ELF-1 (cell line): Measurements from ENCODE around the gene ELMO2.

Experiments used
- DNase-seq: peaks from one replicate; pipeline ENCODE4 v3.0.0-alpha.2; 2016; ENCODE audit warnings: low read depth, low spot score

ELMO2 gene

GRCh38 chr20:46332373-46333160 lies 73.8 kb downstream of the ELMO2 start:
- DNase-seq = no peak

GRCh38 chr20:46331611-46332361 lies 74.6 kb downstream of the ELMO2 start:
- no peak for DNase-seq

GRCh38 chr20:46330831-46331371 lies 75.5 kb downstream of the ELMO2 start:
- no peak for DNase-seq

- DNase-seq = no peak
These were observed 76.2 kb downstream of the ELMO2 start for GRCh38 chr20:46330072-46330763.

GRCh38 chr20:46328200-46328882 lies 78.1 kb downstream of the ELMO2 start:
- no peak for DNase-seq

DNA sequence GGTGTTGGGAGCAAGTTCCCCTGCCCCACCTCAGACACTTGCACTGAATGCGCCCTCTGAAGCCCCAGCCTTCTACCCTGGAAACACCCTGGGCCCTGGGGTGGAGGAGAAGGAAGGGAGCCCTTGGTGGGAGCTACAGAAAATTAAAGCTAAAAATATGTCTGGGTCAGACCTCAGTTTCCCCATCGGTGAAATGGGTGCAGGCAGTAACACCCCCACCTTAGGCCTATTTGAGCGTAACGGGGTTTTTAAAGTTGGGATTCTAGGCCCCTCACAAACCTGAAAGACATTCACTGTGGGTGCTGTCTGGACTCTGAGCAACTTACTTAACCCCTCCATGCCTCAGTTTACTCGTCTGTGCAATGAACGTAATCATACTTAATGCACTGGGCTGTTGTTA lies 78.9 kb downstream of the ELMO2 start:
- no peak for DNase-seq

DNA sequence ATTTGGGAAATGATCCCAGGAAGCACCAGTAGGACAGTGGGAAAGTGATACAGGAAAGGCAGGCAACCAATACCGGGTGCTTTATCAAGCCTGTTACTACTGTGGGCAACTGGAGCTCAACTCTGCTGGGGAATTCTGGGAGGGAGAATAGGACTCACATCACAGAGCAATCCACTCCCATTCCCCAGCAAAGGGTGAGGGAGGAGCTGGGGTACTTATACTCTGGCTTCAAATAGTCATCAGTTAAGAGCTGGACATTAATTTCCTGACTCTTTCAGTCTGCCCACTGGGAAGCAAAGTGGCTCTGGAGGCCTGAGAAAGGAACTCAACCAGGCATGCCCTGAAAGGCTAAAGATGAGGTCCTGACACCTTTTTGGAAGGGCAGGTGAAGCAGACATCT lies 80.6 kb downstream of the ELMO2 start:
- DNase-seq = no peak

DNA sequence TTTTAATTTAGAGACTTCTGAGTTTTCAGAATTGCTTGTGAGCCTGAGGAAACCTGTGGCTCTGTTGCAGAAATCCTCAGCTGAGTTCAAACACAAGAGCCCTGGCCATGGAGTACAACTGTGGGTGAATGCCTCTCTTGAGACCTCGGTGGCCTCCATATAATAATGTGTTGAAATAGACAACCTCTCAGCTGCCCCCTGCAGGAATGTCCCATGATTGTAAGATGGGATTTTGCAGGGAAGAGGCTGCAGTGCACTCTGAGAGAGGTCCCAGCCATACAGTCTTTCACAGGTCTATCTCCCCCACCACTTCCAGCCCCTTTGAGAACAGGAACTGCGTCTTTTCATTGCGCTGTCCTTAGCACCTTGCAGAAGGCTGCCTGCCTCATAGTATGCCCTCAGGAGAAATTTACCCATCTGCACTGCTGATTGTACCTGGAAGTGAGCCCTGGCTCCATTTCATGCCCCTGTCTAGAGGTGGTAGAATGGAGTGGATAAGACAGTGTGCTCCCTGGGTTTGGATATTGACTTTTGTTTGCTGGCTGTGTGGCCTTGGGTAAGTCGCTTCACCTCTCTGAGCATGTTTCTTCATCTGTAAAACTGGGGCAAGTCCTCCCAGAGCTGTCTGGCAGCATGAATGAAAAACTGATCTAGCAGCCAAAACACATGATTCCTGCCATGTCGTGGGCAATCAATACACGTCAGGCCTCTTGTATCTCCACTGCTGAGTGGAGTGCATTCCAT lies 81.3 kb downstream of the ELMO2 start:
- peak; percentile 44 for DNase-seq

DNA sequence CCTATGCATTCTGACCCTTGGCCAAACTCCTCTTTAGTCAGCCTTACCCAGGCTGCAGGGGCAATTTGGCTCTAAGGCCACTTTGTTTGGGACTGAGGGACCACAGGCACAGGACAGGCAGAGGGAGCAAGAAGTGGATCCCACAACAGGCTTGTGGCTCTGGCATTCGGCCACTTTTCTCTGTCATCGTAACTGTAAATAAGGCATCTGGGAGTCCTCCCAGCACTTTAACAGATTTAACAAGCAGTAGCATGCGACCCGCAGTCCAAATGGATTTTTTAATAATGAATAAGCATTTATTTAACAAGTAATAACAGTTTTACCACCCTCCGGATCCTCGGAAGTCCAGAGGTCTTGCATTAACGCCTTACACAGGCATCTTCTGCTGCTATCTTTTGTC lies 82.0 kb downstream of the ELMO2 start:
- DNase-seq = no peak

DNA sequence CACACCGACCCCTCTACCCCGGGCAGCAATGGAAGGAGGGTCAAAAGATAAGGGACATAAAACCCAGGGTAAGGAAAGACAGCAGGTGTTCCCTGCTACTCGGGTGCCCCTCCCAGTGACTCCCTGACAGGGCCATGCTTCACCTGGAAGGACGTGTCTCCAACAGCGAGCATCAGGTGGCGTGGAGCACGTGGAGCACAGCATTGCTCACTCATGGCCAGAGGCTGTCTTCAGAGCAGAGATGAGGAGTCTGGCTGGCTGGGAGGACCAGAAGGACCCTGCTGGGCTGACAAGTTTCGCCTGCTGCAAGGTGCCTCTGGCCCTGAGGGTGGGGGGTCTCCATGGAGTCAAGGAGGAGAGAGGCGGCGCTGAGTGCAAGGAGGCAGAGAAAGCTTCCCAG lies 82.9 kb downstream of the ELMO2 start:
- no peak for DNase-seq

GRCh38 chr20:46322641-46323040 lies 83.8 kb downstream of the ELMO2 start:
- no peak for DNase-seq

DNA sequence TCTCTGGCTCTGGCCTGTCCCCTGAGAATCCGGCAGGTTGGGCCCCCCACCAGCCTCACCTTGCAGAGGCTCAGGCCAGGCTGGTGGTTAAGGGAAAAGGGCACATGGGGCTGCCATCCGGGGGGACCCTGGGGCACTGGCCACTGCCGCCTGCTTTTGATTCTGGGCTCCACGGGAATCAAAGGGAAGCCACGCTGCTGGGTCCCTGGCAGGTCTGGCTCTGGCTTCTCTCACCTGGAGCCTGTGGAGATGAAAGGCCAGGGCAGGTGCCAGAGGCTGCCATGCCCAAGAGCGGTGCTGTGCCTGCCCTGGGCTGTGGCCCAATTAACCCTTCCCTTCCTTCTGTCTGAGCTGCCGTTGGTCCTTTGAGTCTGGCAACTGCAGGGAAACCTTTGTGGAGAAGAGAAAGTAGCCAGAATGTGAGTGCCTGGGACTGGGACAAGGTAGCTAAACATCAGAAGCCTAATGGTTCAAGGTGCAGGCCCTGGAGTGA lies 88.7 kb downstream of the ELMO2 start:
- DNase-seq = no peak

DNA sequence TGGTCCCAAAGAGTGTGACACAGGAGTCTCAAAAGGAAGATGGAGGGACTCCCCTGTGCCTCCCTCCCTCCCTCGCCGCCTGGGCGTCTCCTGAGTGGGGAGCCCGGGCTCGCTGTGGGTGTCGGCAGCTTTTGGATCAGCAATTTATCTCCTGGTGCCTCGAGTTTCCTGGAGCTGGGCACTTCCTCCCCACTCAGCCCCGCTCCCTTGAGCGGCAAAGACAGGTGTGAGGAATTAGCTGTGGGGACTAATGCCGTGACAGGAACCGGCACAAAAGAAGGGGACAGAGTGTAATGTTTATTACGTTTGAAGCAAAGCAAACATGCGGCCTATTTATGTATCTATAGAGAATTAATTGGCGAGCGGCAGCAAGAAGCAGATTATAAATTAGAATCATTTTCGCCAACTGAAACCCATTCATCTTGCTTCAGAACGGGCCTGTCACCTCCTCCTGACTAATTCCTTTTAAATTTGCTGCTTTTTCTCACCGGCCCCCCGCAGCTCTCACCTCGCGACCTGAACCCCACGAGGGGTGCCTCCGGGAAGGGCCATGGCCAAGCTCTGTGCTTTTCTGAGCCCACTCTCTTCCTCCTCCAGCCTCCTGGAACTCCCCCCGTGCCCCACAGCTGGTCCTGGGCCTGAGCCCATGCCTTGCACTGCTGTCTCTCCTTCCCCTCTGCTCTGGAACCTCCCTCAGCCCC lies 89.3 kb downstream of the ELMO2 start:
- no peak for DNase-seq
